Measurements from ENCODE around the gene FGFBP2.

Gene FGFBP2

DNA sequence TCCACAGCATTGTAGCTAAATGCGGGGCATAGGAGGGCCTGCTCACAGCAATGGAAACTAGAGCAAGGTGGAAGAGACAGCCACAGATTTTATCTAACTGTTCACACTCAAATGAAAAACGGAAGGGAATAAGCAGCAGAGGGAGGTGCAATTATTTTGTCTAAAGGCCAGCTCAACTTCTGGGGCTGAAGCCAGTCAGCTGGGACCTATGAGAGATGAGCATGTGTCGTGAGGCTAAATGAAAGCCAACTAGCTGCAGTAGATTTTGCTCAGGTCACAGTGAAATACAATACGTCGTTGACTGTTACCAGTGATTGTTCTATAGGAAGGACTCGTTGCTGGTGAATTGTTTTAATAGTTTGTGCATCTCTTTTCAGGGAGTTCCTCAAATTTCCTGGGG lies 26.4 kb upstream of the FGFBP2 start:
- H3K9me3 ChIP-seq (replicated peaks; ENCODE audit: insufficient read depth, low read length), result no peaks in the 10 kb centered on the region
- H3K4me3 ChIP-seq (ENCODE audit: low read length), result no peak overlapping the region
- no peaks in the 10 kb centered on the region for H3K4me1 ChIP-seq (ENCODE audit: low read length)
- H4K20me1 ChIP-seq (ENCODE audit: insufficient read depth, low read length), result no peaks in the 10 kb centered on the region
- TF ChIP-seq EZH2 (optimal IDR thresholded peaks at IDR 0.05; ENCODE audit: low read depth, low read length), result no peak
- H3K79me2 ChIP-seq (ENCODE audit: low read length), result no peaks in the 10 kb centered on the region
- no peak overlapping the region for H3K4me2 ChIP-seq (ENCODE audit: low read depth, low read length)
- no peaks in the 10 kb centered on the region for H3K27me3 ChIP-seq (replicated peaks; ENCODE audit: insufficient read depth, low read length)
- no peak overlapping the region for H3K27ac ChIP-seq (ENCODE audit: low read length)
- no peak overlapping the region for H2AFZ ChIP-seq (ENCODE audit: low read length)
- no peak for DNase-seq
- no peaks in the 10 kb centered on the region for H3F3A ChIP-seq (ENCODE audit: insufficient read depth, low read length)
- no peak overlapping the region for H3K9ac ChIP-seq (ENCODE audit: low read length)
- no peaks in the 10 kb centered on the region for H3K36me3 ChIP-seq (replicated peaks; ENCODE audit: insufficient read depth, low read length)
- H3K9me2 ChIP-seq (replicated peaks; ENCODE audit: insufficient read depth, low read length), result no peaks in the 10 kb centered on the region

DNA sequence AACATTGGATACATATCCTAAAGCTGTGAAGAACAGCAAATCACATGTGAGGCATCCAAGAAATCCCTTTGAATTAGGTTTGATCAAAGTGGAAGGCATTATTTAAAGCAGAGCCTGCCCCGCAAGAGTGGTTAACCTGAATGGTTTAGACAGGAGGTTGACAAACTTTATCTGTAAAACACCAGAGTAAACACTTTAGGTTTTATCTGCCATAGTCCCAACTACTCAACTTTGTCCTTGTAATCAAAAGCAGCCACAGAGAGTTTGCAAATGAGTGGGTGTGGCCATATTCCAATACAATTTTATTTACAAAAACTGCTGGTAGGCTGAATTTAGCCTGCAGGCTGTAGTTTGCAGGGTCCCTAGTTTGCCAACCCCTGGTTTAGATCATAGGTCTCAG lies 25.2 kb upstream of the FGFBP2 start:
- H3K27ac ChIP-seq (ENCODE audit: low read length), result no peak overlapping the region
- H3K79me2 ChIP-seq (ENCODE audit: low read length), result no peaks in the 10 kb centered on the region
- H3K36me3 ChIP-seq (replicated peaks; ENCODE audit: insufficient read depth, low read length), result no peaks in the 10 kb centered on the region

DNA sequence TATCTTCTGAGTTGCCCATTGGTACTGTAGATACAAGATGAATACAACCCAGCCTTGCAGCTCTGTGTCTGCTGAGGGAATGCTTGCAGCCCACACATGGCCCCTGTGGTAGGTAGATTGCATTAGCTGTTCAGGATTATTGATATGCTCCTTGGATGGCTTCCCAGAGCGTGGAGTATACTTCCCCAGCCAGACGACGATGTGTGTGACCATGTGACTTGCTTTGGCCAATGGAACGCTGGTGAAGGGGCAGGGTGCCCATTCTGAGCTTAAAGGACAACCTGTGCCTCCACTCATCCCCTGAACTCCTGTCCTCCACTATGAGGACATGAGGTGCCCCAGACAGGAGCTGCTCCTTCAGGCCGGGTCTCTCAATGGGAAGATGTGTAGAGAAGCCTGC lies 23.9 kb upstream of the FGFBP2 start:
- H3K9ac ChIP-seq (ENCODE audit: low read length), result no peak overlapping the region
- no peak for TF ChIP-seq EZH2 (optimal IDR thresholded peaks at IDR 0.05; ENCODE audit: low read depth, low read length)
- no peak for TF ChIP-seq EZH2phosphoT487 (IDR thresholded peaks at IDR 0.05; ENCODE audit: low read length)
- TF ChIP-seq, protein P1, sequence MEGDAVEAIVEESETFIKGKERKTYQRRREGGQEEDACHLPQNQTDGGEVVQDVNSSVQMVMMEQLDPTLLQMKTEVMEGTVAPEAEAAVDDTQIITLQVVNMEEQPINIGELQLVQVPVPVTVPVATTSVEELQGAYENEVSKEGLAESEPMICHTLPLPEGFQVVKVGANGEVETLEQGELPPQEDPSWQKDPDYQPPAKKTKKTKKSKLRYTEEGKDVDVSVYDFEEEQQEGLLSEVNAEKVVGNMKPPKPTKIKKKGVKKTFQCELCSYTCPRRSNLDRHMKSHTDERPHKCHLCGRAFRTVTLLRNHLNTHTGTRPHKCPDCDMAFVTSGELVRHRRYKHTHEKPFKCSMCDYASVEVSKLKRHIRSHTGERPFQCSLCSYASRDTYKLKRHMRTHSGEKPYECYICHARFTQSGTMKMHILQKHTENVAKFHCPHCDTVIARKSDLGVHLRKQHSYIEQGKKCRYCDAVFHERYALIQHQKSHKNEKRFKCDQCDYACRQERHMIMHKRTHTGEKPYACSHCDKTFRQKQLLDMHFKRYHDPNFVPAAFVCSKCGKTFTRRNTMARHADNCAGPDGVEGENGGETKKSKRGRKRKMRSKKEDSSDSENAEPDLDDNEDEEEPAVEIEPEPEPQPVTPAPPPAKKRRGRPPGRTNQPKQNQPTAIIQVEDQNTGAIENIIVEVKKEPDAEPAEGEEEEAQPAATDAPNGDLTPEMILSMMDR (IDR thresholded peaks at IDR 0.05; ENCODE audit: low read length), result no peak
- no peak overlapping the region for H3K27ac ChIP-seq (ENCODE audit: low read length)
- no peaks in the 10 kb centered on the region for H3K27me3 ChIP-seq (replicated peaks; ENCODE audit: insufficient read depth, low read length)
- no peaks in the 10 kb centered on the region for H3K79me2 ChIP-seq (ENCODE audit: low read length)
- no peak overlapping the region for H2AFZ ChIP-seq (ENCODE audit: low read length)
- no peaks in the 10 kb centered on the region for H3F3A ChIP-seq (ENCODE audit: insufficient read depth, low read length)
- no peak for DNase-seq
- H3K4me2 ChIP-seq (ENCODE audit: low read depth, low read length), result no peak overlapping the region
- H3K4me3 ChIP-seq (ENCODE audit: low read length), result no peak overlapping the region
- no peaks in the 10 kb centered on the region for H4K20me1 ChIP-seq (ENCODE audit: insufficient read depth, low read length)
- no peaks in the 10 kb centered on the region for H3K4me1 ChIP-seq (ENCODE audit: low read length)
- H3K36me3 ChIP-seq (replicated peaks; ENCODE audit: insufficient read depth, low read length), result no peaks in the 10 kb centered on the region
- no peaks in the 10 kb centered on the region for H3K9me3 ChIP-seq (replicated peaks; ENCODE audit: insufficient read depth, low read length)
- H3K9me2 ChIP-seq (replicated peaks; ENCODE audit: insufficient read depth, low read length), result no peaks in the 10 kb centered on the region

More for the DNA sequence above, 25.2 kb upstream of the FGFBP2 start:
- Histone ChIP-seq H3K4me2 (ENCODE audit: low read depth, low read length) (no peak overlapping the region), H3K9me2 (replicated peaks; ENCODE audit: insufficient read depth, low read length) (no peaks in the 10 kb centered on the region), H3K27me3 (replicated peaks; ENCODE audit: insufficient read depth, low read length) (no peaks in the 10 kb centered on the region), H3F3A (ENCODE audit: insufficient read depth, low read length) (no peaks in the 10 kb centered on the region), H4K20me1 (ENCODE audit: insufficient read depth, low read length) (no peaks in the 10 kb centered on the region), H3K9me3 (replicated peaks; ENCODE audit: insufficient read depth, low read length) (no peaks in the 10 kb centered on the region), H3K4me3 (ENCODE audit: low read length) (no peak overlapping the region), H3K4me1 (ENCODE audit: low read length) (no peaks in the 10 kb centered on the region), H3K9ac (ENCODE audit: low read length) (no peak overlapping the region), H2AFZ (ENCODE audit: low read length) (no peak overlapping the region)
- DNase-seq, result no peak
- TF ChIP-seq, protein P1 (IDR thresholded peaks at IDR 0.05; ENCODE audit: low read length), result no peak
- TF ChIP-seq EZH2 (optimal IDR thresholded peaks at IDR 0.05; ENCODE audit: low read depth, low read length) (no peak), EZH2phosphoT487 (IDR thresholded peaks at IDR 0.05; ENCODE audit: low read length) (no peak)

DNA sequence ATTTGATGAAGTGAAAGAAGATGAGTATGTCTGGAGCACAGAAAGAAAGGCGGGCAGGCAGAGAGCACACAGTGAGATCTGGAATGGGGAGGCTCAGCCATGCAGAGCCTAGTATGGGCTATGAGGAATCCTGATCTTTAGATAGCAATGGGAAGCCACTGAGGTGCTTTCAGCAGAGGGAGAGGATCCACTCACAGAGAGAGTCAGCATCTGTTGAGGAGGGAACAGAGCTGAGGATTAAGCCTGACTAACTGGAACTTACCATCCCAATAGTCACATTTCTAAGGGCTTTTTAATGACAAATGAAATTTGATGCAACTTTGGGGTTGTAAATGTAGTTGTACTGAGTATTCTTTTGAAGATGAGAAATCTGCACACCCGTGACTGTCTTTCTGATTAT lies 20.6 kb upstream of the FGFBP2 start:
- Histone ChIP-seq H3K9me2 (replicated peaks; ENCODE audit: insufficient read depth, low read length) (no peaks in the 10 kb centered on the region), H3K4me1 (ENCODE audit: low read length) (no peaks in the 10 kb centered on the region), H3K79me2 (ENCODE audit: low read length) (no peaks in the 10 kb centered on the region), H3K4me2 (ENCODE audit: low read depth, low read length) (no peak overlapping the region), H3K27me3 (replicated peaks; ENCODE audit: insufficient read depth, low read length) (no peaks in the 10 kb centered on the region), H3K27ac (ENCODE audit: low read length) (no peak overlapping the region), H3K4me3 (ENCODE audit: low read length) (no peak overlapping the region), H3K9ac (ENCODE audit: low read length) (no peak overlapping the region), H3K9me3 (replicated peaks; ENCODE audit: insufficient read depth, low read length) (no peaks in the 10 kb centered on the region), H3F3A (ENCODE audit: insufficient read depth, low read length) (no peaks in the 10 kb centered on the region), H2AFZ (ENCODE audit: low read length) (no peak overlapping the region), H4K20me1 (ENCODE audit: insufficient read depth, low read length) (no peaks in the 10 kb centered on the region), H3K36me3 (replicated peaks; ENCODE audit: insufficient read depth, low read length) (no peaks in the 10 kb centered on the region)
- no peak for TF ChIP-seq EZH2 (optimal IDR thresholded peaks at IDR 0.05; ENCODE audit: low read depth, low read length)
- TF ChIP-seq EZH2phosphoT487 (IDR thresholded peaks at IDR 0.05; ENCODE audit: low read length), result no peak
- TF ChIP-seq, protein P1 (IDR thresholded peaks at IDR 0.05; ENCODE audit: low read length), result no peak
- no peak for DNase-seq

Data from MM.1S (cell line).